HL-60 (cell line): ENCODE results near the gene ZBED4.

ENCODE experiments used
- DNase-seq, 2 experiments: peaks; one replicate each; pipeline ENCODE4 v3.0.0-alpha.2; 2010 to 2020; ENCODE audit warnings: low read depth in 1 of 2, low spot score in 1 of 2
- H3K27ac ChIP-seq: fragments of 250-450 bp; sonication (Bioruptor Pico); replicated peaks from 2 replicates; pipeline ENCODE4 v1.5.1; 2020; ENCODE audit warnings: mild to moderate bottlenecking, moderate library complexity
- H3K27me3 ChIP-seq: fragments of 250-450 bp; sonication (Bioruptor Pico); 2 replicates; pipeline ENCODE4 v1.5.1; 2021; ENCODE audit warnings: mild to moderate bottlenecking, moderate library complexity; ENCODE audit not compliant: insufficient read depth, poor library complexity, severe bottlenecking
- H3K4me3 ChIP-seq: replicated peaks from 2 replicates; pipeline ENCODE4 v1.5.1; 2011; ENCODE audit warnings: mild to moderate bottlenecking, control low read depth, low read length; ENCODE audit not compliant: insufficient read depth
- GABPA ChIP-seq: IDR thresholded peaks from 2 replicates; pipeline ENCODE4 v1.6.1; 2012; ENCODE audit warnings: low read depth
- POLR2AphosphoS5 ChIP-seq: IDR thresholded peaks from 2 replicates; pipeline ENCODE4 v1.6.1; 2012; ENCODE audit warnings: low read depth
- SPI1 ChIP-seq: IDR thresholded peaks from 2 replicates; pipeline ENCODE4 v1.6.1; 2012; ENCODE audit warnings: low read depth, mild to moderate bottlenecking, borderline replicate concordance
- TF ChIP-seq, protein P1 (sequence below): IDR thresholded peaks from 2 replicates; pipeline ENCODE4 v1.6.1; 2012; ENCODE audit warnings: low read depth; ENCODE audit not compliant: insufficient replicate concordance
- TF ChIP-seq, protein P2 (sequence below): IDR thresholded peaks from one replicate; pipeline ENCODE4 v1.5.1; 2011; ENCODE audit warnings: low read length, control low read depth, inconsistent platforms; ENCODE audit not compliant: insufficient read depth

ZBED4 gene

DNA sequence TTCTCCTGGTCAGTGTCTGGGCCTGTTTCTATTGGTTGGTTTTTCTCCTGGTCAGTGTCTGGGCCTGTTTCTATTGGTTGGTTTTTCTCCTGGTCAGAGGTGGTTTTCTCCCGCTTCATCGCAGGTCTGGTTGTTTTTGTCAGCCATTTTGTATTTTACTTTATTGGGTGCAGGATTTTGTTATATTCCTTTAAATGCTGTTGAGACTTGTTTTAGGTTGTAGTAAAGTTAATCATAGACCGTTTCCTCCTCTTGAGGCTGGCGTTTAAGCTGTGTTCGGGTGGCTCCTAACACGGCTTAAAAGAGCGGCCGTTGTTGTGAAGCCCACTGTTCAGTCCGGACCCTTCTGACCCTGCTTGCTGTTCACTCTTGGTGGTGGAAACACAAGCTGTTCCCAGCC is 26.2 kb downstream of the ZBED4 start:
- DNase-seq: no peak
- Histone ChIP-seq H3K4me3 (no peak overlapping the region), H3K27ac (peak overlapping the region; percentile 58), H3K27me3 (no peaks in the 10 kb centered on the region)
- TF ChIP-seq SPI1 (no peak), GABPA (no peak), POLR2AphosphoS5 (no peak)
- TF ChIP-seq, protein P1, sequence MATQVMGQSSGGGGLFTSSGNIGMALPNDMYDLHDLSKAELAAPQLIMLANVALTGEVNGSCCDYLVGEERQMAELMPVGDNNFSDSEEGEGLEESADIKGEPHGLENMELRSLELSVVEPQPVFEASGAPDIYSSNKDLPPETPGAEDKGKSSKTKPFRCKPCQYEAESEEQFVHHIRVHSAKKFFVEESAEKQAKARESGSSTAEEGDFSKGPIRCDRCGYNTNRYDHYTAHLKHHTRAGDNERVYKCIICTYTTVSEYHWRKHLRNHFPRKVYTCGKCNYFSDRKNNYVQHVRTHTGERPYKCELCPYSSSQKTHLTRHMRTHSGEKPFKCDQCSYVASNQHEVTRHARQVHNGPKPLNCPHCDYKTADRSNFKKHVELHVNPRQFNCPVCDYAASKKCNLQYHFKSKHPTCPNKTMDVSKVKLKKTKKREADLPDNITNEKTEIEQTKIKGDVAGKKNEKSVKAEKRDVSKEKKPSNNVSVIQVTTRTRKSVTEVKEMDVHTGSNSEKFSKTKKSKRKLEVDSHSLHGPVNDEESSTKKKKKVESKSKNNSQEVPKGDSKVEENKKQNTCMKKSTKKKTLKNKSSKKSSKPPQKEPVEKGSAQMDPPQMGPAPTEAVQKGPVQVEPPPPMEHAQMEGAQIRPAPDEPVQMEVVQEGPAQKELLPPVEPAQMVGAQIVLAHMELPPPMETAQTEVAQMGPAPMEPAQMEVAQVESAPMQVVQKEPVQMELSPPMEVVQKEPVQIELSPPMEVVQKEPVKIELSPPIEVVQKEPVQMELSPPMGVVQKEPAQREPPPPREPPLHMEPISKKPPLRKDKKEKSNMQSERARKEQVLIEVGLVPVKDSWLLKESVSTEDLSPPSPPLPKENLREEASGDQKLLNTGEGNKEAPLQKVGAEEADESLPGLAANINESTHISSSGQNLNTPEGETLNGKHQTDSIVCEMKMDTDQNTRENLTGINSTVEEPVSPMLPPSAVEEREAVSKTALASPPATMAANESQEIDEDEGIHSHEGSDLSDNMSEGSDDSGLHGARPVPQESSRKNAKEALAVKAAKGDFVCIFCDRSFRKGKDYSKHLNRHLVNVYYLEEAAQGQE: no peak
- TF ChIP-seq, protein P2, sequence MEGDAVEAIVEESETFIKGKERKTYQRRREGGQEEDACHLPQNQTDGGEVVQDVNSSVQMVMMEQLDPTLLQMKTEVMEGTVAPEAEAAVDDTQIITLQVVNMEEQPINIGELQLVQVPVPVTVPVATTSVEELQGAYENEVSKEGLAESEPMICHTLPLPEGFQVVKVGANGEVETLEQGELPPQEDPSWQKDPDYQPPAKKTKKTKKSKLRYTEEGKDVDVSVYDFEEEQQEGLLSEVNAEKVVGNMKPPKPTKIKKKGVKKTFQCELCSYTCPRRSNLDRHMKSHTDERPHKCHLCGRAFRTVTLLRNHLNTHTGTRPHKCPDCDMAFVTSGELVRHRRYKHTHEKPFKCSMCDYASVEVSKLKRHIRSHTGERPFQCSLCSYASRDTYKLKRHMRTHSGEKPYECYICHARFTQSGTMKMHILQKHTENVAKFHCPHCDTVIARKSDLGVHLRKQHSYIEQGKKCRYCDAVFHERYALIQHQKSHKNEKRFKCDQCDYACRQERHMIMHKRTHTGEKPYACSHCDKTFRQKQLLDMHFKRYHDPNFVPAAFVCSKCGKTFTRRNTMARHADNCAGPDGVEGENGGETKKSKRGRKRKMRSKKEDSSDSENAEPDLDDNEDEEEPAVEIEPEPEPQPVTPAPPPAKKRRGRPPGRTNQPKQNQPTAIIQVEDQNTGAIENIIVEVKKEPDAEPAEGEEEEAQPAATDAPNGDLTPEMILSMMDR: no peak

DNA sequence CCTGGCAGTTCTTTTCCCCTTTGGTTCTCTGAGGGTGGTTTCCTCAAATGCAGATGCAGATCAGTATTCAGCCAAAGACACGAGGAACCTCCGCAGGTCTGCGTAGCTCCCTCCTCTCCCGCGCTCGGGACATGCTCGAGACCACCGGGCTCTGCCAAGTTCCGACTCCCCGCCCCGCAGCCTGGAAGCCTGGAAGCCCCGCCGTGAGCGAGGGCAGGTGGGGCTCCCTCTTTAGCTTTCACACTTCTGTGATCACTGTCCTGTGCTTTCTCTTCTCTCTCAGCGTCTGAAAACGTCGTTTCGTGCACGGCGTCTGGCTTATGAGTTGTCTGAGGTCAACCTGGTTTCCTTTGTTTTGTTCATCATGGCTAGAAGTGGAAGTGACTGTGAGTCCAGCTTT is 26.6 kb downstream of the ZBED4 start:
- TF ChIP-seq SPI1 (no peak), POLR2AphosphoS5 (no peak), GABPA (no peak)
- TF ChIP-seq, protein P1: no peak
- TF ChIP-seq, protein P2: no peak
- H3K27me3 ChIP-seq: no peaks in the 10 kb centered on the region
- DNase-seq: peak in 1 of 2 experiments; percentile 39
- peak overlapping the region; percentile 58 for H3K27ac ChIP-seq
- H3K4me3 ChIP-seq: no peak overlapping the region

DNA sequence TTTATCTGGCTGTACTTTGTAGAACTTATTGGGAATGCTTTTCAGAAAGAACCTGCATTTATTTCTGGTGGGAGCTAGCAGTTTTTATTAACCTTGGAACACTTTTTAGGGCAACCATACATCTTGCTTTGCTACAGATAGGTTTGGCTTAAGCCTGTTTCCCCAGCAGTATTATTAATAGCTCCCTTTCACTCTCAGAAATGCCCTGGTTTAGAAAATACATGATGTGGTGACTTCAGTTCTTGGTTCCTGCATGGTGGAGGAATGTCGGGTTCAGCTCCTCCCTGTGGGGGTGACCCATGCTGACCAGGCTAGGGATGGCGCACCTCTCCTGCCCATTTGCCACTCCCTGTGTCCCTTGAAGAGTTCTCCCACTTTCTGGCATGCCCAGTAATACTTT is 28.2 kb downstream of the ZBED4 start:
- Histone ChIP-seq H3K27ac (no peak overlapping the region), H3K4me3 (no peak overlapping the region), H3K27me3 (no peaks in the 10 kb centered on the region)
- DNase-seq: no peak
- no peak for TF ChIP-seq GABPA
- TF ChIP-seq SPI1: no peak
- TF ChIP-seq, protein P2: no peak
- TF ChIP-seq, protein P1: no peak
- TF ChIP-seq POLR2AphosphoS5: no peak
